Stomach (tissue), 4 donors: ENCODE data around the gene SPATA6.

Source experiments
- CTCF ChIP-seq, 7 experiments: fragments of 450-650 bp in 4 of 7; fragments of 200-600 bp in 3 of 7; sonication (generic) in 3 of 7; IDR thresholded peaks; one replicate each; pipeline ENCODE4 v1.5.1; 2016 to 2019; ENCODE audit warnings: antibody characterized with exemption in 7 of 7, control low read depth in 2 of 7, mild to moderate bottlenecking in 1 of 7
- EP300 ChIP-seq: sonication (generic); formaldehyde crosslinking; IDR thresholded peaks from one replicate; pipeline ENCODE4 v1.6.1; 2017; ENCODE audit warnings: antibody characterized with exemption
- POLR2A ChIP-seq, 4 donors: fragments of 450-650 bp; IDR thresholded peaks; one replicate each; pipeline ENCODE4 v1.6.1; 2016; ENCODE audit warnings: antibody characterized with exemption in 4 of 4, control low read depth in 2 of 4, mild to moderate bottlenecking in 1 of 4, moderate library complexity in 1 of 4
- POLR2AphosphoS5 ChIP-seq, 3 donors: sonication (generic); formaldehyde crosslinking; IDR thresholded peaks; one replicate each; pipeline ENCODE4 v1.6.1; 2016; ENCODE audit warnings: antibody characterized with exemption in 3 of 3

GRCh38 chr1:48250572-48250971 lies 221.4 kb downstream of the SPATA6 start:
- TF ChIP-seq CTCF (IDR thresholded peaks at IDR 0.05) (no peak), POLR2A (IDR thresholded peaks at IDR 0.05) (no peak), POLR2AphosphoS5 (IDR thresholded peaks at IDR 0.05) (no peak), EP300 (no peak)
